Germinal center (tissue), 1 donor: ENCODE measurements around the gene DHRS4.

ENCODE experiments used
- DNase-seq: peaks from one replicate; pipeline ENCODE4 v3.0.0; 2012; ENCODE audit warnings: mixed read lengths, low spot score

The DHRS4 gene

DNA sequence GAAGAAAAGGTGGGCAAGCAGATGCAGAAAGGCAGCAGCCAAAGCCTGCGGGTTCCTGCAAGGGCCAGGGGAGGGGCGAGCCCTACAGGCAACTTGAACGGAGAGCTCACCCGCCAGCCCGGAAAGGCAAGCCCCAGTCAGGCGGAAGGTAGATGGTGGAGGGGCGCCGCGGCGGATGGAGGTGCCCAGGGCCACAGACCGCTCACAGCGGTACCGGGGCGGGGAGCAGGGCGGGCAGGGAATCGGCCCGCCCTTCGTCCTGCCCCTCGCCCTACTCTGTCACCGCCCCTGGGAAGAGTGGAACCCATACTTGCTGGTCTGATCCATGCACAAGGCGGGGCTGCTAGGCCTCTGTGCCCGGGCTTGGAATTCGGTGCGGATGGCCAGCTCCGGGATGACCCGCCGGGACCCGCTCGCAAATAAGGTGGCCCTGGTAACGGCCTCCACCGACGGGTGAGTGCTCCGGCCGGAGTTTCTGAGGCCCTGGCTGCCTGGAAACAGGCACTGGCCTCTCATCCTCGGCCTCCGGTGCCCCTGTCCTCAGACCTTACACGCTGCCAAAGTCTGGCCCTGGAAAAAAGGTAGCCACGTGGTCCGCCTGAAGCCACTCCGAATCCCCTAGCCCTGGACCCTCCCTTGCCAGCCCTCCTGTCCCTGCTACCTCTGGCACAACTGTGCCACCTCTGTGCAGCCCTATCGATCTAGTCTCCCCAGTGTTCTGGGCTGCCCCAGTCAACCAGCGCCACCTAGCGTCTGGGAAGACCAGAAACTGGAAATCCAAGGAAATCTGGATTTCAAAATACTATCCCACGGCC, at the start of gene DHRS4:
Gene DHRS4 (plus strand): TSS at position 307 of the 815 bp plus-strand sequence. CDS start 19 bp downstream, at position 326.
- DNase-seq, result peak; percentile 72

DNA sequence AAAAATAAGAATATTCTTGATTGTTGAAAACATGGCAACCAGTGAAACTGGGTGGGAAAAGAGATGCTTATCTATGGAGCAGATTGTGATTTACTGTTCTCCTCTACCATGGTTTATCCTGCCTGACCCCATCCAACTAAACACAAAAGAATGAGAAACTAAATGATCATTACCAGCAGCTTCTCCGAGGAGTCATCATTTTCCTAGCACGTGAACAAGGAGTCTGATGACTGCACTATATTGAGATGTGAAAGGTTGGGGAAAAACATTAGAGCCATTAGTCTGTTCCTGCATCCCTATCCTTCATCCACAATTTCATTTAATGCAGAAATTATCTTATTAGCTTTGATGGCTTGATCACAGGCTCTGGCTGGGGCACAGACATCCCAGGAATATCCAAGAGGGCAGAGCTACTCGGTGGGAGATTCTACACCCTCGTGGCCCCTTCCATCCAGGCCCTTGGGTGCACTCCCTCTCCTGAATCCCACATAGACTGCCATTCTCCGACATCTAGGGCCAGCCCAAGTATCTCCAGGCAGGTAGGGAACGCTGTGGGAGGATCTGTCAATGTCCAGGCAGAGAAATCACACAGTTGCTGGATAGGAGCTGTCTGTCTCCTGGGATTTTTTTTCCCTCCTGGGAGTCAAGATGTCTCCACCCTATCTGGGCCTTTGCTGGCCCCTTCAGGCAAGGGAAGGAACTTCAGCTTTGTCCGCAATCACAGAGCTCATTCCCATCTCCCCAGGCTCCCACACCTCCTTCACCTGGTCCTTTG, 43.3 kb upstream of the DHRS4 start:
- DNase-seq, result peak; percentile 35

DNA sequence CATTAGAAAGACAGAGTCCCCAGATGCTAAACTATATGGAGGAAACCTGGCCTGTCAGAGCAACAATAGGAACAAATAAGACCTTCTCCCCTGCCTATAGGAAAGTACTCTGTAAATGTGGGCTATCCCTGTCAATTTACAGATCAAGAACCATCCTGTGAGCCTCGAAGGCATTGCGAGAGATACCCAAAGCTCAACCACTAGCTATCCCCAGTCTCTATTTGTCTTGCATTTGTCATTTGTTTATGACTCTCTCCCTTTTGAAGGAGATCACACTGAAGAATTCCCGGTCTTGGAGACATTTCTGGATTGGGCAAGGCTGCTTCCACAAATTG, 42.7 kb upstream of the DHRS4 start:
- DNase-seq, result no peak

DNA sequence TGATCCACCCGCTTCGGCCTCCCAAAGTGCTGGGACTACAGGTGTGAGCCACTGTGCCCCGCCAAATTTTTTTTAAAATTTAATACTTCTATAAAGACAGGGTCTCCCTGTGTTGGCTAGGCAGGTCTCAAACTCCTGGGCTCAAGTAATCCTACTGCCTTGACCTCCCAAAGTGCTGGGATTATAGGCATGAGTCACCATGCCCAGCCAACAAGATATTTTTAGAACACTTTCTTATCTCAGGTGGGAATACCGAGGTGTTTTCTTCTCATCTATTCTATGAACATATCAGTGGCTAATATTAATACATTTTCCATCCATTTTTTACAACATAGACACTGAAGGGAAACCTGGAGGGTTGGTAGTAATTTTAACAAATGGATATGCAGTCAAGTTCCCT, 38.0 kb upstream of the DHRS4 start:
- DNase-seq, result no peak

DNA sequence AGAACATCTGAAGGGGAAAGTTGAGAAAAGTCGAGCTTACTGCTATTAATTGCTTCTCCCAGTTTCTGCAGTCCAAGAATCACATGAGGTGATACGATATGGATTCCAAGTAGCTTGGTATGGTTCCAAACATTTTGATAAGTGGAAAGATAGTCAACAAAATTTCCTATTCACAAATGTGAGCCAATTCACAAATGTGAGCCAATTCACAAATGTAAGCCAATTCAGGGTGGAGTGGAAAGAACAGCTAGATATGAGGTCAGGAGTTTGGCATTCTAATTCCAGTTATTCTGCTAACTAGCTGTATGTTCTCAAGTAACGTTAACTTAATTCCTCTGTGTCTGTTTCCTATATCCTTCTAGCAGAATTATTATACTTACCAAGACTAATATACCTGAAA, 37.6 kb upstream of the DHRS4 start:
- no peak for DNase-seq

DNA sequence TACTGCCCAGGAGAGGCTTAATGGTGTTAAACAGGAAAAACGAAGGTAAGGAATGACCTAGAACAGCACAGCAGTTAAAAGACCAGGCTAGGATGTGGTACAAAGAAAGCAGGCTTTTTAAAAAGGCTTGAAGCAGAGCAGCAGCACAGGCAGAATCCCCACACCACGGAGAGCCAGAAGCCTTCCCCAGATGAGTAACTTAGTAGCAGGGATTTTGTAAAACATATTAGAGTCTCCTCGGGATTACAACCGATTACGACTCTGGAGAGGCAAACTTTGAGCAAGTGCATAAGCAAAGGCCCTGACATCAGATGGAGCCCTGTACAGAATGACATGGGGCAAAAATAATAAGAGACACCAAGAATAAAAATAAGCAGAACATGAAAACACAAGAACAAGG, 37.1 kb upstream of the DHRS4 start:
- DNase-seq, result no peak

DNA sequence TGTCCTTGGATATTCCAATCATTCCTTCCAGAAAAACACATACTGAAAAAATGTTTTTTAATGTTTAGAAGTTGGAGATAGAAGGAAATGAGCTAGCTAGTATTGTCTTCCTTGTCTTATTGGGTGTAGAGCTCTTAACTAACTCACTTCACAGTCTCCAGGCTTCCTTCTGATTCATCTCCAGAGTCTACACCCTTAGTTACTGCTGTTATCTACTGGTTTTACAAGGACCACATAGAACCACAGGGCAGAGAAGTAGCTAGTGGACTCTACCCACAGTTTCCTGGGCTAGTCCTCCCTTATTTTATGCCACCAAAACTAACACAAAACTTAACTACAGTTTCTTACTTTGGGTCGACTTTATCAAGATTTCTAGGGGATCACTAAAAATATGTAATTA, 31.0 kb upstream of the DHRS4 start:
- no peak for DNase-seq

DNA sequence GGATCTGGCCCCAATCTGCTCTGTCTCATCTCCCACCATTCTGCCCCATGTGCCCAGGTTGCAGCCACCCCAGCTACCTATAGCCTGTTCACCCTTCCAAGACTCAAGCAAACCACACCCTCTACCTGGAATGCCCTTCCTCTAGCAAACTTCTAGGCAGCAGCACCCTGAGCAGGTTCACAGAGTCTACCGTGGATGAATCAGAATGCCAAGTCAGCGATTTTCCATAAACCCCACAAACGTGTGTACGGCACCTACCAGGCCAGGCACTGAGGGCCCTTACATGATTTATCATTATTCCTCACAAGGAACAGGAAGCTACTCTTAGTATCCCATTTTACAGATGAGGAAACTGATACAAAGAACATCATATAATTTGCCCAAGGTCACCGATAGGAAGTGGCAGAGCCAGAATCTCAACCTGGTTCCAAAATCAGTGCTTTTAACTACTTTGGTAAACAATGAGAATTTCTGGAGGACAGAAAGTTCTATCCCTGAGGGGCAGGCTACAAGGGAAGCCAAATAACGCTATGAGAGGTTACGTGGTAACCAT, 28.0 kb upstream of the DHRS4 start:
- no peak for DNase-seq

DNA sequence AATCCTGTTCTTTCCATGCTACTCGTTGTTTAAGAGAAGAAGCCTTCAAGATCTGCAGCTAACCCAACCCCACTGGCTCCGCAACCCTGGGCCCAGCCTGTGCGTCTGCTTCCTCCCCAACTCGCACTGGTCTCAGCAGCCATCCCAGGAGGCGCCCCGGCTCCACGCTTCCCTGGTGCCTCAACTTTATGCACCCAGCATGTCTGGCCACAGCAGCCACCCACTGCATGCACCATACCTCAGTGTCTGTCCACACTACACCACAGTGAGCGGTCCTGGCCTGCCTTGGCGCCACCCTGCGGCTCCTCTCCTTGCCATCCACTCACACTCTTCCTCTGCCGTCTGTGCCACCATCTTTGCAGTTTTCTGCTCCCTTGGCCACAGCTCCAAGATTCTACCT, 27.0 kb upstream of the DHRS4 start:
- DNase-seq, result no peak

DNA sequence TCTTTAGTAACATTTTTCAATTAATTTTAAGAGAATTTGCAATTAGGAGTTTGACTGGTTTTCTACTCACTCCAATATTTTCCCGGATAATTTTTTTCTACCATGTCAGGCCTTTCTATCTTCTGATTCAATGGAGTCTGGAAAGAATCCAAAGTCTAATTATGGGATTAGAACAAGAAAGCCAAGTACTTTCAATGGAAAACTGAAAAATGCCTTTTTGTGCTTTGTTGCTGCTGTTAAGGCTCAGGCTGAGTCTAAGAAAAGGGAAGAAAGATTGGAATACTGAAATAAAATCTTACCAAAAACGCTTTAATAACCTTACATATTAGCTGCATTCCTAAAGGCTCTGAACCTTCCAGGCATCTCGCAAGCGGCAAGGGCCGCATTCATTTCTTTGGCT, 24.4 kb upstream of the DHRS4 start:
- no peak for DNase-seq

DNA sequence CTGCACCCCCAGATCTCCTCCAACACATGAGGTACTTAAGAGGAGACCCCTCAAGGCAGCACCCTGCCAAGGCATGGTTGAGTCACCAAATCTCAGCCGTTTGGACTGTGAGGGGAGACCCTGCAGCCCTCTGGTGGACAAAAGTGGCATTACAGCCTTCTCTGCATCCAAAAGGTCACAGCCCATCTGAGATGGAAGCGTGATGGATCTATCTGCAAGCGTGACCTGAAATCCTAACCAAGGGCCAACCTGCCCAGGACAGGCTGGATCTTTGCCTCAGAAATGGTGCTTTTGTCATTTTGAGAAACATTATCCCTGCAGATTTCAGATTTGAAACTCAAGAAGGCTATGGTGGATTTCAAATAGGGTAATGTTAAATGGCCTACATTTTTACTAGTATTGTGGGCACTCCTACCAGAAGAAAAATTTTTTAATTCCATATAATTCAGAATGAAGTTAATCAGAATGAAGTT, 23.7 kb upstream of the DHRS4 start:
- DNase-seq, result peak; percentile 79

DNA sequence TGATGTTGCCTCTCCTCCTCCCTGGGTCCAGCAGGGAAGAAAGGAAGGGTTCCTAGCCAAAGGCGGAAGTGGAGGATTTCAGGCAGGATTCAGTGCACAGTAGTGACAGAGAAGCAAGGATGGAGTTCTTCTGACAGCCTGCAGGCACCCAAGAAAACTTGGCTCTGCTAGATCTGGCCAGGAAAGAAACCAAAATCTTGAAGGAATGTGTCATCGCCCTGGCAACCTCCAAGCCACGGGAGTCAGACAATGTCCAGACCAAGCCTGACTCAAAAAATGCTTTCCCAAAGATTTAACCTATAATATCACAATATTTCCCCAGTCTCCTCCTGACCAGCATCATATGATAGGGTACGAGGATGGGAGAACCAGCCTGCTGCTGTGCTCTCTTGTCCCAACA, 22.8 kb upstream of the DHRS4 start:
- no peak for DNase-seq

DNA sequence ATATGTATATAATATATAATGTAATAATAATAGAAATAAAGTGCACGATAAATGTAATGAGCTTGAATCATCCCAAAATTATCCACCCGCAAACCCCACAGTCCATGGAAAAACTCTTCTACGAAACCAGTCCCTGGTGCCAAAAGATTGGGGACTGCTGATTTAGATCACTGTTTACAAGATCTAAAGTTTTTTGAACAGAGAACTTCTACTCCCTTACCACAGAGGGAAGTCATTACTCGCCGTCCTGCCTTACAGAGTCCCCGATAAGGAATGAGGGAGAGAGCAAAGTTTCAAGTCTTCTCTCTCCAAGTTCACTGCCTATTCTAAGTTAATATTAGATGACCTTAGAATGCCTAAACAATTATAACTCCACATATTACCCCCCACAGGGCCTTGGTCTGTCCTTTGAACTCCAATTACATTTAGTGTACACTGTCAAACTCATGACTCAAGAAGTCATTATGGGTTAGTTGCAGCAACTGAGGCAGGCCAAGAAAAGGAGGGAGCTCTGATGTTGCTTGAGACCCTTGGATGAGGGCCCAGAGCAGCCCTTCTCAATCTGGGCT, 21.8 kb upstream of the DHRS4 start:
- no peak for DNase-seq

DNA sequence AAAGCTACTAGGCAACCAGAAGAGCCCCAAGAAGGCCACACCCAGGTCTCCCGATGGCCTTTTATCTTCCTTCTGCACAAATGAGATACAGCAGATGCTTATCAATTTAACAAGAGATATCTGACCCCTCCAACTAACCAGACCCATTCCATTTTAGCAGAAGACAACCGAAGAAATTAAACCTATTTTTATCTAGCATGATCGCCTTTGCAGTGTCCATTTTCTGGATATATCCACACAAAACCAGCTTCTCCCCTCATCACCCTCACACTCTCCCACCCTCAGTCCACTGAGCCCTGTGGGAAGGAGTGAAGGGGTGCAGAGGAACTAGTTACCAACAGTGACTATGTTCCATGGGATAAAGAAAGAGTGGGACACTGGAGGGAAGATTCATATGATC, 20.9 kb upstream of the DHRS4 start:
- no peak for DNase-seq

DNA sequence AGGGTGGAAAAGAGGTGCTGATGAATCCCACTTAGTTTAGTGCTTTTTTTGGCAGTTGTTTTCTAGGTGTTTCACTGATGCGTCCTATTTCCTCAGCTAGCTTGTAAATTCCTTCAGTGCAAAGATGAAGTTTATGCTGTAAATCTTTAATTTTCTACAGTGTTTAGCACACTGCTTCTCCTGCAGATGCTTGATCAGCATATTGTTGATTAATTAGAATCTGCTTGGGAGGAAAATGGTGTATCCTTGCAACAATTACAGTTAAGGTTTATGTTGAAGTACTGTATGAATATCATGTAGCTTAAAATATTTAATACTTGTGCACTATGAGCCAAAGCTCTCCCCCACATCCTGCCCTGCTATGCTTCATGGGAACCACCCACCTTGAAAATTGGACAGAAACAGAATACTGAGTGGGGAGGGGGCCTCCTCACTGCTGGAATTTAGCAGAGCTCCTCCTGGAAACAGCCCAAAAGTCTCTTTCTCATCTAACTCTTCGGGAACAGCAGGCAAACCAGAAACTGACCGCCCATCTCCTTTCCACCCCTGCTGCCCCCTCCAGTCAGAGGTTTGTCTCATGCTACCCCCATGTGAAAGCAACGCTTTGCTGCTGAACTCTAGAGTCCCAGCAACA, 20.3 kb upstream of the DHRS4 start:
- DNase-seq, result no peak

DNA sequence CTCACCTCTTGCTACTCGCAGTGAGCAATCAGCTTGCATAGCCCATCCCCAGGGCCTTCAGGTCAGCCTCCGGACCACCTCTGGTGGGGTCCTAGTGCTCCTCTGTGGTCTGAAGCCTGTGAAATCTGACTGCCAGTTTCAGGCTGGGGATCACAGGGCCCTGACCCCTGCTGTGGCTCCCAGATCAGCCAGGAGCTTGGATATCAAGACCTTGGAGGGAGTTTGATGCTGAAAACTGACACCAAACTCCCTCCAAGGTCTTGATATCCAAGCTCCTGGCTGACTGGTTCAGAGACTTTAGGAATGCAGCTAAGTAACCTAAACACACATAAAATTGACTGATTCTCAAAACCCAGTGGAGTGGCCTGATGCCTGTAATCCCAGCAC, 19.8 kb upstream of the DHRS4 start:
- DNase-seq, result no peak

DNA sequence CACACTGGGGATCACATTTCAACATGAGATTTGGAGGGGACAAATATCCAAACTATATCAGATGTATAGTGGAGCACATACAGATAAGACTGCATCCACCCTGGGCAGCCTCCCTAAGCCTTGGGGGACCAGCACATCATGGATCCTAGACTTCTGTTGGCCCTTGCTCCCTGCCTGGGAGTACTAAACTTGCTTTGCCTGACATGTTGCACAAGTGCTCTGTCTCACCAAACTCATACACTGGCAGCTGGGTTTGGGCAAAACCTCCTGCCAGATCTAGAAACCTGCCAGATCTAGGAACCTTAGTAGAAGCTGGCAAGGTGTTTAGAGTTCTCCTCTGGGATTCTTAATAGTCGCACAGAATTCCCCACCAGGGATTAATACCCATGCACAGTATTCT, 18.4 kb upstream of the DHRS4 start:
- no peak for DNase-seq

DNA sequence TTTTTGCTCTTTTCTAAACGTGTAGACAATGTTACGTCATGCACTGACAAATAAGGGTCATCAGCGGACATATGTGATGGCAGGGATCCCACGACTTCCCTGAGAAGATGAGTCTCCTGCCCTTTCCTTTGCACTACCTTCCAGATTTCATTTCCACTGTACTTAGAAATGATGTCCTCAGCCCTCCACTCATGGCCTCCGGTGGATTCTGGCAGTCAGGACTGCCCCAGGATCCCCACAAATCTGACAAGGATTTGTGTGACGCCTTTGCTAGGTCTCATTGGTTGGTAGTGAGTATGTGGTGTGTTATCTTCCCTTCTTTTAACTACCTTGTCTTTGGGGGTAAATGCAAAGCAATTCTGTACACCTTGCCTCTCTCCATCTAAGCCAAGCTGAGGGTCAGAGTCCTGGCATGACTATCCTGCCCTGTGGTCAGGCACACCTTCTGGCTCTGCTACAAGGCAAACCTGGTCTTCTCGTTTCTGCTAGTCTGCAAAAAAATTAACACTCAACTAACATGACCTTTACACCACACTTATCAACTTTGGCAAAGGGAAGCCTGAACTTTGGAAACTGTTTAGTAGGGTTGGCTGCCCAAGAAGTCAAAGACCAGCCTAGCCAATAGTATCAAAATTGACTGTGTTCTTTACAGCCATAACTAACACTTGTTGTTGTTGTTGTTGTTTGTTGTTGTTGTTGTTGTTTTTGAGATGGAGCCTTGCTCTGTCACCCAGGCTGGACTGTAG, 17.3 kb upstream of the DHRS4 start:
- no peak for DNase-seq

DNA sequence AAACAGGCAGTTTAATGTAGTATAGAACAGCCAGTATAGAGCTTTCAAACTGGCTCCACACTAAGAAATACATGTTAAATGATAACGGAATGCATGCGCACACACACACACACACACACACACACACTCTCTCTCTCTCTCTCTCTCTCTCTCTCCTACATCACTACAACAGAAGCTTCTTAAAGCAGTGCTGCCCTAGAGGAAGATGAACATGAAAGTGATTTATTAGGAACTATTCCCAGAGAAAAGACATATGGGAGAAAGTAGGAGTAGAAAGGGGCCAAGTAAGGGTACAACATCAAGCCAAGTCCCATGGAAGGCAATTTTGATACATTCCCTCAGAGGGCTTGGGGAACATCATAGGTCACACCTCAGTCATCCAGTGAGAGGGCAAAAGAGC, 16.4 kb upstream of the DHRS4 start:
- no peak for DNase-seq

DNA sequence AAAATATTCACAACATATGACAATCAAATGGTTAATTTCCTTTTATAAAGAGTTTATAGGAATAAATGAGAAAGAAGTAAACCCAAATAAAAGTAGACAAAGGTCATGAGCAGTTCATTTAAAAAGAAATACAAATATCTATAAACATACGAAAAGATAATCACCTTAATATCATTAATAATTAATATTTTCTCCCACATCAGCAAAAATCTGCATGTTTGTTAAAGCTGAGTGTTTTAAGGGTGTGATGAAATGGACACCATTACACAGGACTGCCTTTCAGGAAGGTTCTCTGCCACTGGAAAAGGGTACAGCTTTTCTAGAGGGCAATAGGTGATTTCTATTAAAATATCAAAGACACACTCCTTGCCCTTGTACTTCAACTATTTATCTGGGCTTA, 14.7 kb upstream of the DHRS4 start:
- DNase-seq, result no peak

DNA sequence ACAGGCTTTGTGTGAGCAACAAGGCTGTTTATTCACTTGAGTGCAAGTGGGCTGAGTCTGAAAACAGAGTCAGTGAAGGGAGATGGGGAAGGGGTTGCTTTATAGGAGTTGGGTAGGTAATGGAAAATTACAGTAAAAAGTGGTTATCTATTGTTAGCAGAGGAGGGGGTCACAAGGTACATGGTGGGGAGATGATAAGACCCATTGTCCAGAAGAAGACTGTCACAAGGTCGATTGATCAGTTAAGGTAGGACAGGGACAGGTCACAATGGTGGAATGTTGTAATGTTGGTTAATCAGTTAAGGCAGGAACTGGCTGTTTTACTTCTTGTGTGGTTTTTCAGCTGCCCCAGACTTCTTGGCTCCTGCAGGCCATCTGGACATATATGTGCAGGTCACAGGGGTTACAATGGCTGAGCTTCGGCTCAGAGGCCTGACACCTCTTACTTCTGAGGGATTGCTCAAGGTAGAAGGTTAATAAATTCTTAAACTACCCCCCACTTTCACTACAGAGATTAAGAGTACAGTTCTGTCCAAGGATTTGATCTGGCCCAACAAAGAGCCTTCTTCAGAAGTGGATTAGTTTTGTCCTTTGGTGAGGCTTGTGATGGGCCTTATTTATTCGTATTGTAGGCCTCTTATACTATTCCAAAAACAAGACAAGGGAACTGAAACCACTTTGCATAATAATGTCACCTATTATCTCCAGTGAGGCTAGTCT, 13.8 kb upstream of the DHRS4 start:
- no peak for DNase-seq
